ENCODE measurements around the gene ZNF512B.

DNA sequence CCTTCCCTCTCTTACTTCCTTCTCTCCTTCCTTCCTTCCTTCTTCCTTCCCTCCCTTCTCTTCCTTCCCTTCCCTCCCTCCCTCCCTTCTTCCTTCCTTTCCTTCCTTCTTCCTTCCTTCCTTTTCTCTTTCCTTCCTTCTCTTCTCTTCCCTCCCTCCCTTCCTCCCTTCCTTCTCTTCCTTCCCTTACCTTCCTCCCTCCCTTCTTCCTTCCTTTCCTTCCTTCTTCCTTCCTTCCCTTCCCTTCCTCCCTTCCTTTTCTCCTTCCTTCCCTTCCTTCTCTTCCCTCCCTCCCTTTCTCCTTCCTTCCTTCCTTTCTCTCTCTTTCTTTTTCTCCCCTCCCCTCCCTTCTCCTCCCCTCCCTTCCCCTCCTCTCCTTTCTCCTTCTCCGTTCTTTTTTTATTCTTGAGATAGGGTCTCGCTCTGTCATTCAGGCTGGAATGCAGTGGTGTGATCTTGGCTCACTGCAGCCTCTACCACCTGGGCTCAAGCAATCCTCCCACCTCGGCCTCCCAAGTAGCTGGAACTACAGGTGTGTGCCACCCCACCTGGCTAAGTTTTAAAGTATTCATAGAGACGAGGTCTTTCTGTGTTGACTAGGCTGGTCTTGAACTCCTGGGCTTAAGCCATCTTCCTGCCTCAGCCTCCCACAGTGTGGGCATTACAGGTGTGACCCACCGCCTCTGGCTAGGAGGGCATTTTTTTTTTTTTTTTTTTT, 1.1 kb upstream of the ZNF512B start:
- no peak for TF ChIP-seq EZH2phosphoT487 (IDR thresholded peaks at IDR 0.05; ENCODE audit: low read length)
- TF ChIP-seq, protein P1, sequence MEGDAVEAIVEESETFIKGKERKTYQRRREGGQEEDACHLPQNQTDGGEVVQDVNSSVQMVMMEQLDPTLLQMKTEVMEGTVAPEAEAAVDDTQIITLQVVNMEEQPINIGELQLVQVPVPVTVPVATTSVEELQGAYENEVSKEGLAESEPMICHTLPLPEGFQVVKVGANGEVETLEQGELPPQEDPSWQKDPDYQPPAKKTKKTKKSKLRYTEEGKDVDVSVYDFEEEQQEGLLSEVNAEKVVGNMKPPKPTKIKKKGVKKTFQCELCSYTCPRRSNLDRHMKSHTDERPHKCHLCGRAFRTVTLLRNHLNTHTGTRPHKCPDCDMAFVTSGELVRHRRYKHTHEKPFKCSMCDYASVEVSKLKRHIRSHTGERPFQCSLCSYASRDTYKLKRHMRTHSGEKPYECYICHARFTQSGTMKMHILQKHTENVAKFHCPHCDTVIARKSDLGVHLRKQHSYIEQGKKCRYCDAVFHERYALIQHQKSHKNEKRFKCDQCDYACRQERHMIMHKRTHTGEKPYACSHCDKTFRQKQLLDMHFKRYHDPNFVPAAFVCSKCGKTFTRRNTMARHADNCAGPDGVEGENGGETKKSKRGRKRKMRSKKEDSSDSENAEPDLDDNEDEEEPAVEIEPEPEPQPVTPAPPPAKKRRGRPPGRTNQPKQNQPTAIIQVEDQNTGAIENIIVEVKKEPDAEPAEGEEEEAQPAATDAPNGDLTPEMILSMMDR (IDR thresholded peaks at IDR 0.05; ENCODE audit: low read length) = no peak

All from MM.1S (cell line).